ENCODE results near the gene IZUMO4.
"Not testable (repeated sequence)": the region's sequence is repeated elsewhere in the genome, so short reads cannot be mapped to it uniquely, and the experiment has no call there.

The IZUMO4 gene

DNA sequence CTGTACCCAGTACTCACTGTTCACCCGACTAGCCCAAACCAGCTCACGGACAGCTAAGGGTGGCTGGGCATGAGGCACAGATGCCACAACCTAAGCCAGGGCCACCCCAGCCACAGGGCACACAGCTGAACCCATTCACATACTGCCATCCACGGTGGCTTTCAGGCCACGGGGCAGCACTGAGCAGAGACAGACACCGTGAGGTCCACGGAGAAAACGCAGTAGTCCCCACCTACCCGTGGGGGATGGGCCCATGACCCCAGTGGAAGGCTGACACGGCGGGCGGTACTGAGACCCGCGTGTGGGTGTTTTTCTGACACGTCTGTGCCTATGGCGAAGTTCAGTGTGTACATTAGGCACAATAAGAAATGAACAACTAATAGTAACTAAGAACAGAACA, 25.5 kb downstream of the IZUMO4 start:
- DNase-seq: no peak

DNA sequence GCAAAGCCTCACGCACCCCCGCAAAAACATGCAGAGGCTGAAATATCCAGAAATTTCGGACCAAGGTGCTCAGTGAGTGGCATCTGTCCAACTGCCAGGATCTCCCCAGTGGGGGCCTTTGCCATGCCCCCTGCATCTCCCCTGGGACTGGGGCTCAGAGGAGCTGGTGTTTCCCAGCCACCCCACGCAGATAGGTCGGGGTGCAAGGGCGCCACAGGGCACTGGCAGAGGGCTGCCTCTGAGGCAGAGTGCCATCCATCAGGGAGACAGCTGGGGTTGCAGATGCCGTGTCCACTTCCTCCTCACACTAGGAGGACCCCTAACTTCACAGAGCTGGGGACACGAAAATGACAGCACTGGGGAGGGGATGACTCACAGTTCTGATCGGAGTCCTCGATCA, 26.3 kb downstream of the IZUMO4 start:
- DNase-seq: no peak

DNA sequence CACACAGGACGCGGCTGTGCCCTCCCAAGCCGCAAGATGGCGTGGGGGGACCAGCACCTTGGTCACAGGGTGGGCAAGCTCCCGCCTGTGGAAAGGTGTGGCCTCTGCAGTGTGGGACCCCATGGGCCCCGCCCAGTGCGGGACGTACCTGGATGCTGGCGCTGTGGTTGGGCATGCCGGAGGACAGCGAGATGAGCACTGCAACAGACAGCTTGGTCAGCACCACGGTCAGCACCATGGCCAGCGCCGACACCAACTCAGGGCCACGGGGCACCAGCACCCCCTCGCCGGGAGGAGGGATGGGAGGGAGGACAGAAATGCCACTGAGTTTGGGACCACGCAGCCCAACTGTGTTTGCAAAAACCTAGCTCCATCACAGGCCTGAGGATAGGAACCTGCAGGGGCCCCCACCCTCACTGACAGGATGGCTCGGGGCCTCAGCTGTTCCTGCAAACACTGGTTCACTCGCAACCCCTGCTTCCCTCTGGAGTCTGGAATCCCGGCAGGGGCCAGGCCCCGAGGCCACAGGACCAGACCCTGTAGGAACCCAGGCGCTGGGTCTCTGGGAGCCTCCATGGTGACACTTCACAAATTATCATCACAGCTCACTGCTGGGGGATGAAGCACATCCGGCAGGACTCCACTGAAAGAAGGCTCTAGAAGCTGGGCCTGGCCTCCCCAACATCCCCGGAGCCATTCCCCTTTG, 27.1 kb downstream of the IZUMO4 start:
- DNase-seq: no peak

DNA sequence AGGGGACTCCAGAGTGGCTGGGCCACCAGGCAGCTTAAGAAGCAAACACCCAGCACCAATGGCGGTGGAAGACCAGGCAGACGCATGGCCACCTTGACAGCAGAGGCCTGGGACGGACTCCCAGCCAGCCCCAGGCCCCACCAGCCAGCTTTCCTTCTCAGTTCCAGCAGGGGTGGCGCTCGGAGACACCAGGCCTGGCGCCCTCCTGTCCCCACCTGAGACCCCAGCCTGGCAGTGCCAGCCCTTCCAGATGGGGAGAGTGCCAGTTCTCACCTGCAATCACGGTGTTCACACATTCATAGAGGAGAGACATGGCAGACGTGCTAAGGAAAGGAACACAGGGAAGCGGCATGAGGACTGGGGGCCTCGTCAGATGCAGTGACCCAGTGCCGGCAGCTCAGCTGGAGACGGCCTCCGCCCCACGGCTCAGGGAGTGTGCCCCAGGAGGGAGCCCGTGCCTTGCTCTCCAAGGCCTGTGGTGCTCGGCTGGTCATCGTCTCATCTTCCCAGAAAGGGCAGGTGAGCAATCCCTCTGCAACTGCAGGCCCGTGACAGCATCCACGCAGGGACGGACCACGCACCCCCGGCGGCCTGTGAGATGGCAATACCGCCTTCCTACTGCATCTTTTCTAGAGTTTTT, 30.3 kb downstream of the IZUMO4 start:
- DNase-seq: no peak

DNA sequence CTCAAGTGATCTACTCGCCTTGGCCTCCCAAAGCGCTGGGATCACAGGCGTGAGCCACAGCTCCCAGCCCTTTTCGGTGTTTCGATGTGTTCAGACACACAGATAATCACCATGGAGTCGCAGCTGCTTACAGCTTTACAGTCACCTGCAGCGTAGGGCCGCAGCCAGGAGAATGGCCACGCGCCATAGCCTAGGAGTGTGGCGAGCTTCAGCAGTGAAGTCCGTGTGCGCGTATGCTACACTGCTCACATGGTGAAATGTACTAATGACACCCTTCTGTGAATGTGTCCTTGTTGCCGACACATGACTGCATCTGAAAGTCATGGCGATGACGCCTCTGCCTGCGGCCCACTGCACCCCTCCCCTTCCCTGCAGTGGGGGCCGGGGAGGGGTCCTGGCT, 31.0 kb downstream of the IZUMO4 start:
- no peak for DNase-seq

DNA sequence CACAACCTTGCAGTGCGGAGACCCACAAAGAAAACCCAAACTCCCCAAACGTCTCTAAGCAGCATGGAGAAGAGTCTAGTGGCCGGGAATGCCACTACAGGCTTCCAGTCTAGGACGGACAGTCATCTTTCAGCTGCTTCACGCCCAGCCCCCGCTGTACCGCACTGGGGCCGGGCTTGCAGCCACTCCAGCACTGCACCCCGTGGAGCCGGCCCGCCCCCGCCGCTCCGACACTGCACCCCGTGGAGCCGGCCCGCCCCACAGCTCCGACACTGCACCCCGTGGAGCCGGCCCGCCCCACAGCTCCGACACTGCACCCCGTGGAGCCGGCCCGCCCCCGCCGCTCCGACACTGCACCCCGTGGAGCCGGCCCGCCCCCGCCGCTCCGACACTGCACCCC, 31.5 kb downstream of the IZUMO4 start:
- DNase-seq: not testable (repeated sequence)

DNA sequence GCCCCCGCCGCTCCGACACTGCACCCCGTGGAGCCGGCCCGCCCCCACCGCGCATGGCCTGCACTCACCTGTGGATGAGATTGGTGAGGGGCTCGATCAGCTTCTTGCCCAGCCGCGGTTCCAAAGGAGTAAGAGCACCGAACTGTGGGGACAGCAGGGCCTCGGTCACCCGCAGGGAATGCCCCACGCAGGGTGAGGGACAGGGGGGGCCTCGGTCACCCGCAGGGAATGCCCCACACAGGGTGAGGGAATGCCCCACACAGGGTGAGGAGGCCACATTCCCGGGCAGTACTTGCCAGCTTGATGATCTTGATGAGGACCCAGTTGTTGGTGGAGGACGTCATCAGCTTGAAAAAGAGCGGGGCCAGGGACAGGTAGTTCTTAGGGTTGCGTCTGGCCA, 32.3 kb downstream of the IZUMO4 start:
- no peak for DNase-seq

DNA sequence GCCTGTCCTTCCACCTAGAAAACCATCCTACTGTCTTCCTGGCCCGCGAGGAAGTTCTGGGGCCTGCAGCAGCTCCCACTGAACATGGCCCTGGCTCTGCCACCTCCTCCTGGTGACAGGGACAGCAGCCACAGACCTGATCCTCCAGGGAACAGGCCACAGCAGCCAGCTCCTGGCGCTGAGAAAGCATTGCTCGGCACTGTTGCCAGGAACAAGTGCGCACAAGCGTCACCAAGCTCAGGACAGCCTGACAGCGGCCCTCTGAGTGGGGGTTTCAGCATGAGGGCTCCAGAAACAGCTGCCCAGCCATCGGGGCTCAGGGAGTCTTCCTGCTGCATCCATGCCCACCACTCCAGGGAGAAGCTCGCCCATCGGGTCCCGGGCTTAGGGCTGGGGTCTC, 32.8 kb downstream of the IZUMO4 start:
- peak in 8 of 56 donors; percentile 1 to 53 (median 11) for DNase-seq

DNA sequence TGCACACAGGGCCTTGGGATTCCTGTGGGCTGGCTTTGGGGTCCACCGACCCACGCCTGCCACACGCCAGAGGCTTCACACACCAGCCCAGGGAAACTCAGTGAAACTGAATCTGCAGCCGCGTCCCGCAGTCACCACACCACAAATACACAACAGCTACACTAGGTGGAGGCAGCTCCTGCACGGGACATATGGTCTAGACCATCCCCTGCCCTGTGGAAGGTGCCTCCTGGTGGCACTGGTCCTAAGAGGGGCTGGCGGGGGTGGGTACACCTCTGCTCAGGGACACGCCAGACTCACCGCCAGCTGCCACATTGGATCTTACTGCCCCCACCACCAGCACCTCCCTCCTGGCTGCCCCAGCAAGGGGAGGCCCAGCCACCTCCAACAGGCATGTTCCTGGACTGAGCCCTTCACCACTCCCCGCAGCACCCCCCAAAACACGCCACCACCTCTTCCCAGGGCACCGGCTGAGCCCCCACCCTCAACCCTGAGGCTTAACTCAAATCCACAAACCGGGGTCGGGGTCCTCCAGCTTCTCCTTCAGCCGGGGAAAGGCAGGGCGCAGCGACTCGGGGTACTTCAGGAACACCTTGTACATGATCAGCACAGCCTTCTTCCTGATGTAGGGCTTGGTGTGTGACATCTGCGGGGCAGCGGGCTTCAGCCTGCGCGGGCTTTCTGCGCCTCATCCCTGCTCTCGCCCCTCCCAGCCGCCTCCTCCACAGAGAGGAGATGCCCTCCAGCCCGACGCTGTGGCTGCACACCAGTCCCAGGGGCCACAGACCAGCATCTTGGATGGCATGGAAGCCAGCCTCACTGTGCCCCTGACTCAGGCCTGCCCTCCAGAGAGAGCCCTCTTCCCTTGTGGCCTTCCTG, 33.4 kb downstream of the IZUMO4 start:
- no peak for DNase-seq

DNA sequence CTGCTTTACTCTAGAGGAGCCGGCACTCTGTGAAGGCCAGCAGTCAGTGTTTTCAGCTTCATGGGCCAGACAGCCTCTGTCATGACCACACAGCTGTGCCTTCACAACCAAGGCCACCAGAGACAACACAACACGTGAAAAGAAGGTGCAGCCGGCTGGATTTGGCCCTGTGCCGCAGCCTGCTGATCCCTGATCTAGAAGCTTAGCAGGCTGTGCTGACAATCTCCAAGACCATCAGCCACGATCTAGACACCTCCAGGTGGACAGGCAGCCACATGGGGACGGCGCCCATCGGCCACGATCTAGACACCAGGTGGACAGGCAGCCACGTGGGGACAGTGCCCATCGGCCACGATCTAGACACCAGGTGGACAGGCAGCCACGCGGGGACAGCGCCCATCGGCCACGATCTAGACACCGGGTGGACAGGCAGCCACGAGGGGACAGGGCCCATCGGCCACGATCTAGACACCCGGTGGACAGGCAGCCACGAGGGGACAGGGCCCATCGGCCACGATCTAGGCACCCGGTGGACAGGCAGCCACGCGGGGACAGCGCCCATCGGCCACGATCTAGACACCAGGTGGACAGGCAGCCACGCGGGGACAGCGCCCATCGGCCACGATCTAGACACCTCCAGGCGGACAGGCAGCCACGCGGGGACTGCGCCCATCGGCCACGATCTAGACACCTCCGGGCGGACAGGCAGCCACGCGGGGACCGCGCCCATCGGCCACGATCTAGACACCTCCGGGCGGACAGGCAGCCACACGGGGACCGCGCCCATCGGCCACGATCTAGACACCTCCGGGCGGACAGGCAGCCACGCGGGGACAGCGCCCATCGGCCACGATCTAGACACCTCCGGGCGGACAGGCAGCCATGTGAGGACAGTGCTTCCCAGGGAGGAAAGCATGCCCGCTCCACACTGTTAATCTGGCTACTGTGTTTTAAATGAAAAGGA, 34.6 kb downstream of the IZUMO4 start:
- not testable (repeated sequence) for DNase-seq

DNA sequence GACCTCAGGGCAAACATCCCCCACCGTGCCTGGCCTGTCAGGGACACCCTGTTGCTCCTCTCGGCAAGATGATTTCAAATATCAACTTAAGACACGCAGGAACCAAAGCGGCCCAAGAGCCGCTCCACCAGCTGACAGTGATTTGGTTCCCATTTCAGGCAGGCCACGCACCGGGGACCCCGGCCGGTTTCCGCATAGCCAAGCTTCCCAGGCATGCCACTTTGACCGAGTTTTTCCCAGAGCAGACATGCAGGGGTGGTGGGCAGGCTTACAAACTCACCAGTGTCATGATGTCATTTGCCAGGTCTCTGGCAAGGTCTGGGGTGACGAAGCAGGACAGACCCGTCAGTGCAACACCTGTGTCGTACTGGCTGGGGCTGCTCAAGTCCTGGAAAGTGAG, 35.5 kb downstream of the IZUMO4 start:
- DNase-seq: no peak

DNA sequence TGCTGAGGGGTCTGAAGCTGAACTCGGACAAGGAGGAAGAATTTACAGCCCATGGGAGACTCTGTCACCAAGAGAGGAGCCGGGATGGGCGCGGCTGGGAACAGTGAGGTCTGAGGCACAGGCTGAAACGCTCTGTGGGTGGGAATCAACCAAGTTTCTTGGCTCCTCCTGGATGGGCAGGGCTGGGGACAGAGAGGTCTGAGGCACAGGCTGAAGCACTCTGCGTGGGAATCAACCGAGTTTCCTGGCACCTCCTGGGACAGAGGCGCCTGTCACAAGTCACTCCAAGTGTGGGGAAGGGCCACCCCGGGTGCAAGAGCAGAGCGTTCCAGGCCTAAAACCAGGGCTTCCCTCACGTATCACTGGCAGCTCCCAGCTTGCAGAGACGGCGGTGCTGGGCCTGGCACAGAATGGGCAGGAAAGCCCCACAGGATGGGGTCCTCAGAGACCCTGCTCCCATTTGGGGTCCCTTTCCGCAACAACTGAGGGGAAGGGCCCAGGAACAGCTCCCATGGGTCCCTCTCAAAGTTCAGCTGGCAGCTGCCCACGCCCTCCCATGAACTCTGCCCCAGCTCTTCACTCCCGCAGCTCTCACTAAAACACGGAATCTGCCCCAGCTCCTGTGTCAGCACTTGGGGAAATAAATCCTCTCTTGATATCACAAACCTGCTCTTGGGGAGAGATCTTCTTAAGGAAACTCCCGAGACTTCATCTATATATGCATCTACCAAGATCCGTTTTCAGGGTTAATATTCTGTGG, 36.2 kb downstream of the IZUMO4 start:
- DNase-seq: no peak

DNA sequence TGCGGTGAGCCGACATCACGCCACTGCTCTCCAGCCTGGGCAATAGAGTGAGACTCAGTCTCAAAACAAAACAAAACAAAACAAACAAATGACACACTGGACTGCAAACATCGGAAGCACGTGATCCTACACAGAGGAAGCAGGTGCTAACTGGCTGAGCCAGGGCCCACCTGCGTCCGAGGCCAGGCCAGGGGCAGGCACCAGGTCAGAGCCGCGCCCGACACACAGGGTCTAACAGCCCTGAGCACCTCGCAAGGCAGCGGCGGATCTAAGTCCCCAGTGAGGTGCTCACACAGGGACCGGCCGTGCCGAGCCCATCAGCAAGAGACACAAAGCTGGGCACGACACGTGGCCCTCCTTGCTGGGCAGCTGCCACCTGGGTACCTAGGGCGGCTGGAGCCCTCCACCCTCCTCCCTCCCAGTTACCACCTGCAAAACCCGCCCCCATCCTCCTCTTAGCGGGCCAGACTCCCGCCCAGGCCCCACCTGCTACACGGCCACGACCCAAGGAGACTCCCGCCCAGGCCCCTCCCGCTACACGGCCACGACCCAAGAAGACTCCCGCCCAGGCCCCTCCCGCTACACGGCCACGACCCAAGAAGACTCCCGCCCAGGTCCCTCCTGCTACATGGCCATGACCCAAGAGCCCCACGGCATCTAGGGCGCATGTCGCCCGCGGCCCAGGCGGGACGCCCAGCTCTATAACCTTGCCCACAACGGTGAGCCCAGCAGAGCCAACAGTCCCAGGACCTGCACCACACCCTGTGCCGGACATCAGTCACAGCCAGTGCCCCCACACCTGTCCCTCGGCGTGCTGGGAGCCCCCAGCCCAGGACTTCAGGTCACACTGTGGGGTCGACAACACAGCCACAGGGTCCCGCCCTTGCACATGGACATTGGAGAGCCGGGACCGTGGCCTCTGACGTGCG, 39.0 kb downstream of the IZUMO4 start:
- no peak for DNase-seq

DNA sequence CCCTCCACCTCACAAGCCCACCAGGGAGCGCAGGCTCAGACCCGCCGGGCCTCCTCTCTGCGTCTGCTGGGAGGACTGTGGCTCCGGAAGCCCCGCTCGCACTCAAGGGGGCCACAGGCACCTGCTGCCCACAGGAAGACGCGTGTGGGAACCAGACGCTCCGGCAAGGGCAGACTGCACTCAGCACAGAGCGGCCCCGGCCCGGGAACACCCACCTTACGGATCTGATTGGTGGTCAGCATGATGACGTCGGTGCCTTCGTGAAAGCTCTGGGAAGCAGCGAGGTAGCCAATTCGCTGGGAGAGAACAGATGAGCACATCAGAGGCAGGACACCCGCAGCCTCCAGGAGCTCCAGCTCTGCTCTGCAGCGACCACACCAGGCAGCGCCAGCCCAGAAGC, 40.1 kb downstream of the IZUMO4 start:
- DNase-seq: no peak

DNA sequence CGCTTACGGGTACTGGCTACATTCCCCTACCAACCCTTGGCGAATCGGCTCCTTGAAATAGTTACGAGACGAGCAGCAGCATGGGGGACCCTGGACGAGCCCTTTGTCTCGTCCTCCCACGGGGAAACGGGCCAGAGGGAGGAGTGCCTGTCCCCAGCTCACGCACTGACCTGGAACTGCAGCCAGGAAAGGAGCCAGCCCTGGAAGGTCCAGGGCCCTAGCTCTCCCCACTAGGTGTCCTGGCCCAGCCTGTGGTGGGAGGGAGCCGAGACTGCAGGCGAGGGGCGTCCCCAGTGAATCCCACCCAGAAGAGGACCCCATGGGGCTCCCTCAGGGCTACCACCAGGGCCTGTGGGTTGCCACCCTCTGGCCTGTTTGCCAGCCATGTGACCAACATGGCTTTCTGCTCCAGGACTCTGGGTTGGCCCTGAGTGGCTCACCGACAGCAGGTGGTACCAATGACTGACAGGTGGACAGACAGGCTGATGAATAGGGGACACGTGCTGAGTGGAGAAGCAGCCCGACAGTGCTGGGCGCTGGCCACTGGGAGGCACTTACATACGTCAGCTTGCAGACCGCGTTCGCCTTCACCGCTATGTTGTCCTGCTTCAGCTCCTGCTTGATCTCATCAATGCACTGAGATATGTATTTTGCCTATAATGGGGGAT, 41.5 kb downstream of the IZUMO4 start:
- DNase-seq: peak in 14 of 56 donors; percentile 3 to 62 (median 24)

DNA sequence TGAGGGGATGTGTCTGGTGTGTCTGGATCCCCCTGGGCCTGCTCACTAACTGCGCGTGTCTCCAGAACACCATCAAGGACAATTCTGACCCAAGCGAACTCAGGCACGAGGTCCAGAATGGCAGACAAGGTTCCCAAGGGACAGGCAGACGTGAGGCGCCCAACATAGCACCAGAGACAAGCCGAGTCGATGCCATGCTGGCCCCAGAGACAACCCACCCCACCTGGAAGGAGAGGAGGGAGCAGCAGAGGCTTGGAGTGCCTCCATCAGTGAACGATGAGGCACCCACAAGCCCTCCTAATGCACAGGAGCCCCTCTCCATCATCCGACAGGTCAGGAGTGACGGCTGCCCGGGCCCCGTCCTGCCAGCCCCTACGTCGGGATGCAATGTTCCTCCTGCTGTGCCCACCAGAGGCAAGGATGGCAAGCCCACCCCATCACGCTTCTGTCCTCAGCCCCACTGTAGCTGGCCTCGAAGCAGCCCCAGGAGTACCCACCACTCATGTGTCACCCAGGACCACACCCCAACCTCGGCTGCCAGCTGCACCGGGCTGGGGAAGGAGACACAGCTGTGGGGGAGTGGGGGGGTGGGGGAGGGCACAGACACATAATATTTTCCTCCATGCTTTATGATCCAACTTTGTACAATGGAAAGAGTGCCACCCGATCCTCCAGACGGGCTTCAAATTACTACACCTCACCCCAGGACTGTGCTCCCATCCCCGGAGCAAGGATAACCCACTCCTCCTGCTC, 42.8 kb downstream of the IZUMO4 start:
- no peak for DNase-seq

DNA sequence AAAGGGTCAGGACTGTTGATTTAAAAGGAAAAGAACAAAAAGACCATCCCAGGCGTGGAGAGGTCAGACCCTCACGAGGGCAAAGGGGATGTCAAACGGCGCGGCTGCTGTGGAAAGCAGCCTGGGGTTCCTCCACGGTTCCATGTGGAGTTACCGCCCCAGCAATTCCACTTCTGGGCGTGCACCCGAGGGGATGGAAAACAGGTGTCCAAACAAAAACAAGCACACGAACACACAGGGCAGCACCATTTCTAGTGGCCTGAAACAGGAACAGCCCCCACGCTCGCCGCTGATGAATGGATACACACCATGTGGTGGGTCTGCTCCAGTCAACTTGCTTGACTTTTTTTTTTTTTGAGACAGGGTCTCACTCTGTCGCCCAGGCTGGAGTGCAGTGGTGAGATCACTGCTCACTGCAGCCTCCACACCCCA, 43.4 kb downstream of the IZUMO4 start:
- DNase-seq: no peak
